Loucy (cell line): Measurements from ENCODE around the gene TNKS1BP1.

Source experiments
- H2AFZ ChIP-seq: fragments of 200-600 bp; sonication (generic); 2 replicates; pipeline ENCODE4 v1.6.0; 2016; ENCODE audit warnings: antibody characterized with exemption, mild to moderate bottlenecking, low read length, moderate library complexity
- H3F3A ChIP-seq: fragments of 200-600 bp; 2 replicates; pipeline ENCODE4 v1.6.0; 2016; ENCODE audit warnings: antibody characterized with exemption, low read depth, mild to moderate bottlenecking
- H3K27me3 ChIP-seq: fragments of 200-600 bp; sonication (generic); 2 replicates; pipeline ENCODE4 v1.6.1; 2014; ENCODE audit warnings: low read length, mild to moderate bottlenecking; ENCODE audit not compliant: insufficient read depth, poor library complexity, severe bottlenecking
- H3K36me3 ChIP-seq: fragments of 200-600 bp; sonication (generic); 2 replicates; pipeline ENCODE4 v1.6.1; 2016; ENCODE audit warnings: low read length; ENCODE audit not compliant: insufficient read depth
- H3K4me1 ChIP-seq: fragments of 200-600 bp; sonication (generic); 2 replicates; pipeline ENCODE4 v1.5.1; 2014; ENCODE audit warnings: low read length, mild to moderate bottlenecking; ENCODE audit not compliant: insufficient read depth, poor library complexity, severe bottlenecking
- H3K4me2 ChIP-seq: fragments of 200-600 bp; sonication (generic); 2 replicates; pipeline ENCODE4 v1.6.0; 2014; ENCODE audit warnings: antibody characterized with exemption, low read length, low read depth, mild to moderate bottlenecking; ENCODE audit not compliant: poor library complexity, severe bottlenecking
- H3K4me3 ChIP-seq: fragments of 200-600 bp; sonication (generic); 2 replicates; pipeline ENCODE4 v1.5.1; 2014; ENCODE audit warnings: low read length, mild to moderate bottlenecking, mixed read lengths; ENCODE audit not compliant: poor library complexity, severe bottlenecking
- H3K79me2 ChIP-seq: fragments of 200-600 bp; sonication (generic); 2 replicates; pipeline ENCODE4 v1.6.1; 2014; ENCODE audit warnings: low read length; ENCODE audit not compliant: insufficient read depth
- H3K9ac ChIP-seq: fragments of 200-600 bp; sonication (generic); 2 replicates; pipeline ENCODE4 v1.6.0; 2014; ENCODE audit warnings: mild to moderate bottlenecking, low read depth, low read length, moderate library complexity; ENCODE audit not compliant: poor library complexity, severe bottlenecking
- H3K9me2 ChIP-seq: fragments of 200-600 bp; sonication (generic); replicated peaks from 2 replicates; pipeline ENCODE4 v1.6.1; 2016; ENCODE audit warnings: low read depth, low read length, mixed read lengths
- H3K9me3 ChIP-seq: fragments of 200-600 bp; sonication (generic); 2 replicates; pipeline ENCODE4 v1.6.1; 2014; ENCODE audit warnings: mild to moderate bottlenecking, antibody characterized with exemption, low read length, low read depth; ENCODE audit not compliant: insufficient read depth
- H4K20me1 ChIP-seq: fragments of 200-600 bp; sonication (generic); 2 replicates; pipeline ENCODE4 v1.6.0; 2014; ENCODE audit warnings: antibody characterized with exemption, low read length, mild to moderate bottlenecking; ENCODE audit not compliant: insufficient read depth, poor library complexity, severe bottlenecking
- CTCF ChIP-seq: fragments of 200-600 bp; sonication (generic); conservative IDR thresholded peaks from 2 replicates; pipeline ENCODE4 v1.5.1; 2014; ENCODE audit warnings: mild to moderate bottlenecking, antibody characterized with exemption, low read length
- EZH2phosphoT487 ChIP-seq: fragments of 200-600 bp; IDR thresholded peaks from 2 replicates; pipeline ENCODE4 v1.6.1; 2018; ENCODE audit warnings: antibody characterized with exemption, mild to moderate bottlenecking, moderate library complexity, borderline replicate concordance

The TNKS1BP1 gene

GRCh38 chr11:57277845-57278720, 46.7 kb downstream of the TNKS1BP1 start:
- Histone ChIP-seq H3K27me3 (no peaks in the 10 kb centered on the region), H3K4me3 (no peak overlapping the region), H3K79me2 (no peaks in the 10 kb centered on the region), H3K9me2 (no peaks in the 10 kb centered on the region), H3K36me3 (no peaks in the 10 kb centered on the region), H3K4me2 (peak overlapping the region; percentile 31), H3K9ac (no peak overlapping the region), H2AFZ (peak overlapping the region; percentile 83), H4K20me1 (no peaks in the 10 kb centered on the region), H3K4me1 (peaks cover 8% of the 10 kb centered on the region), H3F3A (no peaks in the 10 kb centered on the region), H3K9me3 (no peaks in the 10 kb centered on the region)
- TF ChIP-seq EZH2phosphoT487 (no peak), CTCF (peak; percentile 91)

- Histone ChIP-seq H3K79me2 (no peaks in the 10 kb centered on the region), H3K4me3 (no peak overlapping the region), H3K9me2 (no peaks in the 10 kb centered on the region), H2AFZ (peak overlapping the region; percentile 83), H3K9me3 (no peaks in the 10 kb centered on the region), H3K4me2 (peak overlapping the region; percentile 31), H3K9ac (no peak overlapping the region), H3F3A (no peaks in the 10 kb centered on the region), H3K27me3 (no peaks in the 10 kb centered on the region), H3K36me3 (no peaks in the 10 kb centered on the region), H4K20me1 (no peaks in the 10 kb centered on the region), H3K4me1 (peaks cover 8% of the 10 kb centered on the region)
- no peak for TF ChIP-seq EZH2phosphoT487
- TF ChIP-seq CTCF = no peak
Measured at GRCh38 chr11:57276971-57277675, 47.6 kb downstream of the TNKS1BP1 start.

- H3K4me2 ChIP-seq = no peak overlapping the region
- peaks cover 8% of the 10 kb centered on the region for H3K4me1 ChIP-seq
Measured at GRCh38 chr11:57276169-57276970, 48.4 kb downstream of the TNKS1BP1 start.

More at GRCh38 chr11:57276169-57276970, 48.4 kb downstream of the TNKS1BP1 start:
- Histone ChIP-seq H3K9me3 (no peaks in the 10 kb centered on the region), H3K4me3 (no peak overlapping the region), H3K79me2 (no peaks in the 10 kb centered on the region), H3F3A (no peaks in the 10 kb centered on the region), H3K36me3 (no peaks in the 10 kb centered on the region), H3K9me2 (no peaks in the 10 kb centered on the region), H4K20me1 (no peaks in the 10 kb centered on the region), H3K9ac (no peak overlapping the region), H2AFZ (no peak overlapping the region), H3K27me3 (no peaks in the 10 kb centered on the region)
- TF ChIP-seq EZH2phosphoT487 (no peak), CTCF (no peak)
